GM20000 (cell line): ENCODE results near the gene RBPJ.
A peak's percentile ranks its signal among the peaks of the same experiment; 100 is the strongest.

Experiments
- DNase-seq: peaks from one replicate; pipeline ENCODE4 v3.0.0; 2012; ENCODE audit warnings: low spot score
- CTCF ChIP-seq: IDR thresholded peaks from 2 replicates; pipeline ENCODE4 v1.5.1; 2012; ENCODE audit warnings: mild to moderate bottlenecking, control low read depth; ENCODE audit errors: extremely low read depth, missing control alignments

The RBPJ gene

GRCh38 chr4:26330186-26330787 lies 9.5 kb downstream of the RBPJ start:
- DNase-seq = peak; percentile 42
- TF ChIP-seq CTCF = peak; percentile 37

- DNase-seq = no peak
- no peak for TF ChIP-seq CTCF
Observed at GRCh38 chr4:26330946-26331345, 10.1 kb downstream of the RBPJ start.

GRCh38 chr4:26331380-26331950 lies 10.7 kb downstream of the RBPJ start:
- no peak for TF ChIP-seq CTCF
- DNase-seq = no peak

GRCh38 chr4:26334366-26334765 lies 13.6 kb downstream of the RBPJ start:
- TF ChIP-seq CTCF = no peak
- no peak for DNase-seq

GRCh38 chr4:26337612-26338011 lies 16.8 kb downstream of the RBPJ start:
- no peak for DNase-seq
- no peak for TF ChIP-seq CTCF

GRCh38 chr4:26342328-26343037 lies 21.7 kb downstream of the RBPJ start:
- TF ChIP-seq CTCF = no peak
- no peak for DNase-seq

- DNase-seq = no peak
- no peak for TF ChIP-seq CTCF
Observed at GRCh38 chr4:26343038-26343398, 22.2 kb downstream of the RBPJ start.
